ENCODE results near the gene TMEM170B. TPM values are rescaled to one million over a fixed set of nuclear protein-coding genes. Genes with fewer than 3 reads are reported as not detected.

The TMEM170B gene
- total RNA-seq, 1 experiment from 2014 or later = 3.9 TPM

DNA sequence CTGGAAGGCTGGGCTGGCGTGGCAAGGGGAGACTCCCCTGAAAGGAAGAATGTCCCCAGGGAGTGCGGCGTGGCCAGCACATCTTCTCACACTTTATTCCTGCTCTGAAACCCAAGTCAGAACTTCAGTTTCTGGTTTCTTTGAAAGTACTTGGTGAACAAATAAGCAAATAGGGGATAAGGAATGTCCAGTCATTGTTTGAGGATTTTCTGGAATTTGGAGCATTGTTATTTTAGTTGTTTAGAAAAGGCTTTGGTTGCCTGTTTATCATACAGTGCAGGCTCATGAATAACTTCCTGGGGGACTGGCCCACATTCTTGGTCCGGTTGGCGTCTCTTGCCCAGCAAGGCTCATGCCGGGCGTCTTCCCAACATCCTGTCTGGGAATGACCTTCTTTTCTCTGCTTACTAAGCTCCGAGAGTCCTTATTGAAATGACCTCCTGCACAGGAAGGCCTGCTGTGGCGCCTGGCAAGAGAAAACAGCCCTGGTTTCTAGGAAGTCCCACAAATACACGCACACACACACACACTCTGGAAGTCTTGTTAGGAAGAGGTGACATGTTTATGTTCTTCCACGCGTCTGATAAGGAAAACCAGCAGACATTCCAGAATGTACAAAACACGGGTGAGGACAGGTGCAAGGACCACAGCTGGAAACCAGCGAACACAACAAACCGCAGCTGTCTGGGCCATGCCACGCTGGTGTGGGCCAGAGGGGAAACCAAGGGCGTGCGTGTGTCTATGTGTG, 71.9 kb downstream of the TMEM170B start:
- H3F3A ChIP-seq (ENCODE audit: insufficient read depth, low read depth) = peaks cover 14% of the 10 kb centered on the region; the same call in 1 of the 2 replicates
- intact Hi-C loops (cut with micrococcal nuclease; ENCODE audit: unreplicated experiment) = loop anchor here (1.0 to 5.0 kb wide), 6 partner anchors 23 to 678 kb away; no protein-coding TSS in a partner anchor
- H2AFZ ChIP-seq = no peak overlapping the region
- H3K36me3 ChIP-seq (ENCODE audit: low read depth) = no peaks in the 10 kb centered on the region
- H3K9me3 ChIP-seq (ENCODE audit: insufficient read depth, low read depth) = no peaks in the 10 kb centered on the region
- no peak overlapping the region for H3K27ac ChIP-seq
- ChIA-PET CTCF (interaction anchor here (0.5 to 0.6 kb wide), 2 partner anchors 45 to 628 kb away, joined by 3 to 8 read pairs; no protein-coding TSS in a partner anchor), POLR2A (ENCODE audit: unreplicated experiment) (interaction anchor here (0.6 to 0.7 kb wide), 3 partner anchors 163 to 717 kb away, joined by 3 to 5 read pairs (median 4); no protein-coding TSS in a partner anchor)
- no peaks in the 10 kb centered on the region for H4K20me1 ChIP-seq (ENCODE audit: insufficient read depth)
- H3K4me1 ChIP-seq (replicated peaks; ENCODE audit: insufficient read depth) = peaks cover 24% of the 10 kb centered on the region
- H3K27me3 ChIP-seq (ENCODE audit: insufficient read depth, low read depth) = no peaks in the 10 kb centered on the region
- H3K4me2 ChIP-seq = no peak overlapping the region
- no peaks in the 10 kb centered on the region for H3K79me2 ChIP-seq (ENCODE audit: low read depth)
- no peak overlapping the region for H3K4me3 ChIP-seq
- no peak for TF ChIP-seq EZH2 (IDR thresholded peaks at IDR 0.05; ENCODE audit: low read depth)
- TF ChIP-seq, protein P1, sequence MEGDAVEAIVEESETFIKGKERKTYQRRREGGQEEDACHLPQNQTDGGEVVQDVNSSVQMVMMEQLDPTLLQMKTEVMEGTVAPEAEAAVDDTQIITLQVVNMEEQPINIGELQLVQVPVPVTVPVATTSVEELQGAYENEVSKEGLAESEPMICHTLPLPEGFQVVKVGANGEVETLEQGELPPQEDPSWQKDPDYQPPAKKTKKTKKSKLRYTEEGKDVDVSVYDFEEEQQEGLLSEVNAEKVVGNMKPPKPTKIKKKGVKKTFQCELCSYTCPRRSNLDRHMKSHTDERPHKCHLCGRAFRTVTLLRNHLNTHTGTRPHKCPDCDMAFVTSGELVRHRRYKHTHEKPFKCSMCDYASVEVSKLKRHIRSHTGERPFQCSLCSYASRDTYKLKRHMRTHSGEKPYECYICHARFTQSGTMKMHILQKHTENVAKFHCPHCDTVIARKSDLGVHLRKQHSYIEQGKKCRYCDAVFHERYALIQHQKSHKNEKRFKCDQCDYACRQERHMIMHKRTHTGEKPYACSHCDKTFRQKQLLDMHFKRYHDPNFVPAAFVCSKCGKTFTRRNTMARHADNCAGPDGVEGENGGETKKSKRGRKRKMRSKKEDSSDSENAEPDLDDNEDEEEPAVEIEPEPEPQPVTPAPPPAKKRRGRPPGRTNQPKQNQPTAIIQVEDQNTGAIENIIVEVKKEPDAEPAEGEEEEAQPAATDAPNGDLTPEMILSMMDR (conservative IDR thresholded peaks at IDR 0.05) = no peak
- DNase-seq = peak; percentile 77 to 80
- no peaks in the 10 kb centered on the region for H3K9me2 ChIP-seq (ENCODE audit: insufficient read depth)
- TSS peak; percentile 71 for BruUV-seq (replicated peaks)

DNA sequence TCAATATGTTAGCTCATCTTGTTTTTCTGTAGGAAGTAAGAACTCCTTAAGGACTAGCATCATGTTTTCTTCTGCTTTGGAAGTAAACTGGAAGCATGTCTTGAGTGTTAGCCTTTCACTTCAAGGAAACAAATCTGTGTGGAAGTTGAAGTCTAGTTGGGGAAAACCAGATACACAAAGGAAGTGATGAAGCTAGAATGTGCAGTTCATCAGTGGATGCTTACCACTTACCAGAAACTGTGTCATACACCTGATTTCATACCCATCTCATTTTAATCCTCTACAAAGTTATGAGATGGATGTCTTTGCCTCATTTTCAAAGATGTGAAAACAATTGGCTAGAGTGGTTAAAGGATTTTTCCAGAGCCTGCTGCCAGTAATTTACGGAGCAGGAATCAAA, 75.8 kb downstream of the TMEM170B start:
- Histone ChIP-seq H3K9me2 (ENCODE audit: insufficient read depth) (no peaks in the 10 kb centered on the region), H3K4me1 (replicated peaks; ENCODE audit: insufficient read depth) (peaks cover 27% of the 10 kb centered on the region), H3K4me2 (peak overlapping the region; percentile 11), H3K27ac (peak overlapping the region; percentile 61), H3K4me3 (no peak overlapping the region), H3K27me3 (ENCODE audit: insufficient read depth, low read depth) (no peaks in the 10 kb centered on the region), H3K9me3 (ENCODE audit: insufficient read depth, low read depth) (no peaks in the 10 kb centered on the region), H4K20me1 (ENCODE audit: insufficient read depth) (no peaks in the 10 kb centered on the region), H3K36me3 (ENCODE audit: low read depth) (no peaks in the 10 kb centered on the region), H2AFZ (0 out of 2 replicates have a peak overlapping the region, but pooled peaks have one; percentile 1), H3F3A (ENCODE audit: insufficient read depth, low read depth) (peaks cover 14% of the 10 kb centered on the region; the same call in 1 of the 2 replicates), H3K79me2 (ENCODE audit: low read depth) (no peaks in the 10 kb centered on the region)
- ChIA-PET POLR2A (ENCODE audit: unreplicated experiment) (interaction anchor here (0.9 kb wide), 1 partner anchor 37 kb away, joined by 10 read pairs; no protein-coding TSS in a partner anchor), CTCF (interaction anchor here (0.7 kb wide), 1 partner anchor 42 kb away, joined by 3 read pairs; no protein-coding TSS in a partner anchor)
- no peak for TF ChIP-seq EZH2 (IDR thresholded peaks at IDR 0.05; ENCODE audit: low read depth)
- TSS peak; percentile 83 for BruUV-seq (replicated peaks)
- DNase-seq = no peak
- intact Hi-C loops (cut with micrococcal nuclease; ENCODE audit: unreplicated experiment) = no loop called here

DNA sequence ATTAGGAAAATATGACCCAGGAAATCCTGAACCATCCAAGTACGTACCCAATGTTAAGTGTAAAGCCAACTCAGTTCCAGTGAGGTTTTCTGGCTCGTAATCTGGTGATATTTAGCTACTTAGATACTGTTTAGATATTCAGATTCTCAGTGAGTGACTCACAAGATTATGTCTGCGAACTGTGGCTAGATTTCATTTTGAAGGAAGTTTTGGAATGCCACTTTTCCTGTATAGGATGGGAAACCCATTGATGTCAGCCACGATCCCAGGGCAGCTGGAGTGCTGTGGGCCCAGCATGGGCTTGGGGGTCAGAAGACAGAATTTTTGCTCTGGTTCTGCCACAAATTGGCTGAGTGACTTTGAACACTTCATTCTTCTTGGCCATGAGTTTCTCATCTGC, 76.3 kb downstream of the TMEM170B start:
- TF ChIP-seq, protein P1 (conservative IDR thresholded peaks at IDR 0.05) = no peak
- no peak for TF ChIP-seq EZH2 (IDR thresholded peaks at IDR 0.05; ENCODE audit: low read depth)
- H3K27me3 ChIP-seq (ENCODE audit: insufficient read depth, low read depth) = no peaks in the 10 kb centered on the region
- no peaks in the 10 kb centered on the region for H3K9me3 ChIP-seq (ENCODE audit: insufficient read depth, low read depth)
- no peaks in the 10 kb centered on the region for H3K79me2 ChIP-seq (ENCODE audit: low read depth)
- no peaks in the 10 kb centered on the region for H3K36me3 ChIP-seq (ENCODE audit: low read depth)
- intact Hi-C loops (cut with micrococcal nuclease; ENCODE audit: unreplicated experiment) = loop anchor here (1.0 kb wide), 4 partner anchors 16 to 36 kb away; no protein-coding TSS in a partner anchor
- CTCF ChIA-PET = interaction anchor here (0.6 kb wide), 1 partner anchor 41 kb away, joined by 3 read pairs; no protein-coding TSS in a partner anchor
- H3K27ac ChIP-seq = peak overlapping the region; percentile 61
- H2AFZ ChIP-seq = 0 out of 2 replicates have a peak overlapping the region, but pooled peaks have one; percentile 1
- H4K20me1 ChIP-seq (ENCODE audit: insufficient read depth) = no peaks in the 10 kb centered on the region
- H3F3A ChIP-seq (ENCODE audit: insufficient read depth, low read depth) = peaks cover 14% of the 10 kb centered on the region; the same call in 1 of the 2 replicates
- H3K4me2 ChIP-seq = peak overlapping the region; percentile 11
- POLR2A ChIA-PET (ENCODE audit: unreplicated experiment) = interaction anchor here (0.7 to 0.9 kb wide), 2 partner anchors 36 to 452 kb away, joined by 5 to 10 read pairs; no protein-coding TSS in a partner anchor
- BruUV-seq (replicated peaks) = no TSS peak
- peak; percentile 76 to 94 for DNase-seq
- H3K4me1 ChIP-seq (replicated peaks; ENCODE audit: insufficient read depth) = peaks cover 27% of the 10 kb centered on the region
- H3K9me2 ChIP-seq (ENCODE audit: insufficient read depth) = no peaks in the 10 kb centered on the region
- H3K4me3 ChIP-seq = no peak overlapping the region

Measured in PC-9 (cell line).